Measurements from ENCODE around the gene CFHR2.

CFHR2 gene

GRCh38 chr1:197003132-197003531 lies 59.6 kb downstream of the CFHR2 start:
- DNase-seq (ENCODE audit: low read depth): no peak

GRCh38 chr1:197008861-197009260 lies 65.3 kb downstream of the CFHR2 start:
- no peak for DNase-seq (ENCODE audit: low read depth)
